ENCODE data around the gene MAP2K2.

DNA sequence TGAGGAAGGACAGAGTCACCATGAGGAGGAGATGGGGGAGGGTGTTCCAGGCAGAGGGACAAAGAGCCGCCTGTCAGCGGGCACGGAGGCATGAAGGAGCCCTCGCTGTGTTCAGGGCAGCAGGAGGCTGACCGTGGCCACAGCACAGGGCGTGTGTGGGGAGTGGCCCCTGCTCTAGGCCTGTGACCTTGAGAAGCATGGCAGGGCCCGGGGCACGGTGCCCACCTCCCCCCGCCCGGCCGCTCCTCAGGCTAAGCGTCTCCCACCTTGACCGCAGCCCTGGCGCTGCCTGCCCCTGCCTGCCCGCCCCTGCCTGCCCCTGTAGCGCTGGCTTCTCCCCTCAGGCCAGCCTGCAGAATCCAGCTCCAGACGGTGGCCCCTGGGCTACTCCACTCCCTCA lies 11.6 kb downstream of the MAP2K2 start:
- TF ChIP-seq POLR2A (IDR thresholded peaks at IDR 0.05) (no peak), CTCF (IDR thresholded peaks at IDR 0.05) (no peak)

All from adrenal gland (tissue), 5 donors.